ENCODE results near the gene IGFL1.

GRCh38 chr19:46191356-46191755 lies 38.2 kb upstream of the IGFL1 start:
- TF ChIP-seq CTCF (IDR thresholded peaks at IDR 0.05) (no peak), EP300 (IDR thresholded peaks at IDR 0.05) (no peak), POLR2A (IDR thresholded peaks at IDR 0.05) (no peak), POLR2AphosphoS5 (IDR thresholded peaks at IDR 0.05) (no peak)
